Lower lobe of right lung (tissue), 2 donors: ENCODE data around the gene FSIP2. TPM values are rescaled to one million over a fixed set of nuclear protein-coding genes. Genes with fewer than 3 reads are reported as not detected.

ENCODE experiments used
- ATAC-seq, 2 donors: fragments of 200-7000 bp; cut with Tn5 transposase; one replicate each; pipeline ENCODE4 v1.9.1; 2020 to 2022; ENCODE audit warnings: mild to moderate bottlenecking in 2 of 2, moderate library complexity in 2 of 2
- DNase-seq: peaks from one replicate; pipeline ENCODE4 v3.0.0-alpha.2; 2020
- H3K27ac ChIP-seq: fragments of 200-600 bp; one replicate; pipeline ENCODE4 v1.8.0; 2022
- H3K27me3 ChIP-seq: fragments of 200-600 bp; one replicate; pipeline ENCODE4 v1.8.0; 2022; ENCODE audit warnings: low read depth
- H3K36me3 ChIP-seq: fragments of 200-600 bp; one replicate; pipeline ENCODE4 v1.8.0; 2022; ENCODE audit warnings: mild to moderate bottlenecking
- H3K4me1 ChIP-seq: fragments of 200-600 bp; one replicate; pipeline ENCODE4 v1.8.0; 2022
- H3K4me3 ChIP-seq: fragments of 200-600 bp; one replicate; pipeline ENCODE4 v1.8.0; 2022; ENCODE audit warnings: mild to moderate bottlenecking
- H3K9me3 ChIP-seq: fragments of 200-600 bp; one replicate; pipeline ENCODE4 v1.8.0; 2022
- intact Hi-C: fragments of 100-400 bp; cut with DNase I; formaldehyde crosslinking; loops from one replicate; pipeline ENCODE4 v1.11.0; 2022
- total RNA-seq: library from RNA; stranded (reverse); fragmentation: NEBNext Ultra II Directional; extraction: Animal tissue kit (Norgen Biotek cat#: 25700); gene quantifications from one replicate; pipeline ENCODE4 v1.2.1, GENCODE V29; 2021
- TF ChIP-seq, protein P1 (sequence below): fragments of 200-600 bp; IDR thresholded peaks from one replicate; pipeline ENCODE4 v1.8.0; 2022; ENCODE audit warnings: antibody characterized with exemption, mild to moderate bottlenecking
- donor health status: DM: no; HTN: yes; CAD: no; lungs with severe emphysema.

Gene FSIP2
- total RNA-seq, 1 donor from 2014 or later: 0.27 TPM

- Histone ChIP-seq H3K27me3 (peaks cover 9% of the 10 kb centered on the region), H3K4me1 (no peaks in the 10 kb centered on the region), H3K36me3 (no peaks in the 10 kb centered on the region), H3K9me3 (no peaks in the 10 kb centered on the region), H3K27ac (no peak overlapping the region), H3K4me3 (no peak overlapping the region)
- intact Hi-C loops: no loop called here
- no peak for ATAC-seq
- TF ChIP-seq, protein P1, sequence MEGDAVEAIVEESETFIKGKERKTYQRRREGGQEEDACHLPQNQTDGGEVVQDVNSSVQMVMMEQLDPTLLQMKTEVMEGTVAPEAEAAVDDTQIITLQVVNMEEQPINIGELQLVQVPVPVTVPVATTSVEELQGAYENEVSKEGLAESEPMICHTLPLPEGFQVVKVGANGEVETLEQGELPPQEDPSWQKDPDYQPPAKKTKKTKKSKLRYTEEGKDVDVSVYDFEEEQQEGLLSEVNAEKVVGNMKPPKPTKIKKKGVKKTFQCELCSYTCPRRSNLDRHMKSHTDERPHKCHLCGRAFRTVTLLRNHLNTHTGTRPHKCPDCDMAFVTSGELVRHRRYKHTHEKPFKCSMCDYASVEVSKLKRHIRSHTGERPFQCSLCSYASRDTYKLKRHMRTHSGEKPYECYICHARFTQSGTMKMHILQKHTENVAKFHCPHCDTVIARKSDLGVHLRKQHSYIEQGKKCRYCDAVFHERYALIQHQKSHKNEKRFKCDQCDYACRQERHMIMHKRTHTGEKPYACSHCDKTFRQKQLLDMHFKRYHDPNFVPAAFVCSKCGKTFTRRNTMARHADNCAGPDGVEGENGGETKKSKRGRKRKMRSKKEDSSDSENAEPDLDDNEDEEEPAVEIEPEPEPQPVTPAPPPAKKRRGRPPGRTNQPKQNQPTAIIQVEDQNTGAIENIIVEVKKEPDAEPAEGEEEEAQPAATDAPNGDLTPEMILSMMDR: no peak
- DNase-seq: no peak
Observed at GRCh38 chr2:185734658-185735057, 3.9 kb upstream of the FSIP2 start.

GRCh38 chr2:185736210-185736609 is 2.4 kb upstream of the FSIP2 start:
- DNase-seq (no peak), ATAC-seq (no peak)
- TF ChIP-seq, protein P1: no peak
- Histone ChIP-seq H3K27me3 (peaks cover 9% of the 10 kb centered on the region), H3K4me1 (no peaks in the 10 kb centered on the region), H3K9me3 (no peaks in the 10 kb centered on the region), H3K36me3 (no peaks in the 10 kb centered on the region), H3K4me3 (no peak overlapping the region), H3K27ac (no peak overlapping the region)
- intact Hi-C loops: no loop called here

GRCh38 chr2:185745864-185746859 is 7.6 kb downstream of the FSIP2 start:
- Histone ChIP-seq H3K36me3 (no peaks in the 10 kb centered on the region), H3K4me1 (no peaks in the 10 kb centered on the region), H3K4me3 (no peak overlapping the region), H3K27me3 (no peaks in the 10 kb centered on the region), H3K9me3 (no peaks in the 10 kb centered on the region), H3K27ac (no peak overlapping the region)
- TF ChIP-seq, protein P1: no peak
- DNase-seq (no peak), ATAC-seq (no peak)
- intact Hi-C loops: no loop called here

GRCh38 chr2:185757356-185757755 is 18.8 kb downstream of the FSIP2 start:
- Histone ChIP-seq H3K36me3 (no peaks in the 10 kb centered on the region), H3K4me3 (no peak overlapping the region), H3K27me3 (no peaks in the 10 kb centered on the region), H3K9me3 (no peaks in the 10 kb centered on the region), H3K27ac (no peak overlapping the region), H3K4me1 (no peaks in the 10 kb centered on the region)
- intact Hi-C loops: no loop called here
- DNase-seq (no peak), ATAC-seq (no peak)
- TF ChIP-seq, protein P1: no peak

DNA sequence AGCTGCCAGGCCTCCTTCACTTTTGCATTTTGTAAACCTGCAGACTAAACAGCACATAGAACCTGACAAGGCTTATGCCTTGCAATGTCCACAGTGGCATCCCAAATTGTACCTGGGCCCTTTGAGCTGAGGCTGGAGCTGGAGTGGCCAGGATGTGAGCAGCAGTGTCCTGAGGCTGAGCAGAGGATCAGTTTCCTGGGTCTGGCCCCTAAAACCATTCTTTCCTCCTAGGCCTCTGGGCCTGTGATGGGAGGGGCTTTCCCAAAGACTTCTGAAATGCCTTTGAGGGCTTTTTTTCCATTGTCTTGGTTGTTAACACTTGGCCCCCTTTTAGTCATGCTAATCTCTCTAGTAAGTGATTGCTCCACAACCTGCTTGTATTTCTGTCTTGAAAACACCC is 32.8 kb downstream of the FSIP2 start:
- no peak for DNase-seq
- TF ChIP-seq, protein P1: no peak
- intact Hi-C loops: no loop called here
- Histone ChIP-seq H3K27ac (no peak overlapping the region), H3K36me3 (no peaks in the 10 kb centered on the region), H3K27me3 (no peaks in the 10 kb centered on the region), H3K4me3 (no peak overlapping the region), H3K4me1 (no peaks in the 10 kb centered on the region), H3K9me3 (peaks cover 46% of the 10 kb centered on the region)
- no peak for ATAC-seq
